GM21447 (cell line): ENCODE measurements around the gene GRAMD4.

Experiments
- ATAC-seq: cut with Tn5 transposase; IDR thresholded peaks from one replicate; pipeline ENCODE4 v1.9.1; 2021; ENCODE audit not compliant: unreplicated experiment

Gene GRAMD4

GRCh38 chr22:46684706-46685105, 64.5 kb downstream of the GRAMD4 start:
- peak; percentile 72 for ATAC-seq

GRCh38 chr22:46686221-46687047, 66.2 kb downstream of the GRAMD4 start:
- no peak for ATAC-seq

- no peak for ATAC-seq
Observed at GRCh38 chr22:46687048-46687444, 66.9 kb downstream of the GRAMD4 start.

GRCh38 chr22:46687460-46687859, 67.3 kb downstream of the GRAMD4 start:
- no peak for ATAC-seq

GRCh38 chr22:46688949-46689348, 68.8 kb downstream of the GRAMD4 start:
- ATAC-seq, result no peak

GRCh38 chr22:46690146-46690545, 70.0 kb downstream of the GRAMD4 start:
- no peak for ATAC-seq

- ATAC-seq, result no peak
Observed at GRCh38 chr22:46691571-46691970, 71.4 kb downstream of the GRAMD4 start.

- no peak for ATAC-seq
Observed at GRCh38 chr22:46693634-46694415, 73.6 kb downstream of the GRAMD4 start.

- no peak for ATAC-seq
Observed at GRCh38 chr22:46694416-46695170, 74.4 kb downstream of the GRAMD4 start.

- no peak for ATAC-seq
Observed at GRCh38 chr22:46695346-46696228, 75.4 kb downstream of the GRAMD4 start.

GRCh38 chr22:46696229-46696518, 76.0 kb downstream of the GRAMD4 start:
- ATAC-seq, result no peak

GRCh38 chr22:46696614-46697013, 76.4 kb downstream of the GRAMD4 start:
- ATAC-seq, result no peak

- no peak for ATAC-seq
Observed at GRCh38 chr22:46697811-46698515, 77.8 kb downstream of the GRAMD4 start.

GRCh38 chr22:46699091-46699490, 78.9 kb downstream of the GRAMD4 start:
- ATAC-seq, result no peak

GRCh38 chr22:46701262-46701661, 81.1 kb downstream of the GRAMD4 start:
- no peak for ATAC-seq

GRCh38 chr22:46703171-46703995, 83.2 kb downstream of the GRAMD4 start:
- ATAC-seq, result no peak

GRCh38 chr22:46703996-46704370, 83.8 kb downstream of the GRAMD4 start:
- ATAC-seq, result no peak

- no peak for ATAC-seq
Observed at GRCh38 chr22:46706060-46706459, 85.9 kb downstream of the GRAMD4 start.

GRCh38 chr22:46707305-46707704, 87.1 kb downstream of the GRAMD4 start:
- no peak for ATAC-seq
